Sigmoid colon (tissue), 7 donors: ENCODE measurements around the gene IQSEC3. TPM values are rescaled to one million over a fixed set of nuclear protein-coding genes. Genes with fewer than 3 reads are reported as not detected.

Experiments used
- DNase-seq: peaks from one replicate; pipeline ENCODE4 v3.0.0-alpha.2; 2019
- H3K27ac ChIP-seq, 4 donors: fragments of 200-600 bp; sonication (generic); one replicate each; pipeline ENCODE4 v1.5.1; 2016 to 2019; ENCODE audit warnings: mild to moderate bottlenecking in 1 of 4
- H3K27me3 ChIP-seq, 3 donors: fragments of 200-600 bp; sonication (generic); one replicate each; pipeline ENCODE4 v1.5.1; 2019; ENCODE audit warnings: mild to moderate bottlenecking in 1 of 3
- H3K36me3 ChIP-seq, 4 donors: fragments of 200-600 bp; sonication (generic); one replicate each; pipeline ENCODE4 v1.5.1; 2016 to 2019
- H3K4me1 ChIP-seq, 4 donors: fragments of 200-600 bp; sonication (generic); one replicate each; pipeline ENCODE4 v1.5.1; 2017 to 2019
- H3K4me3 ChIP-seq, 4 donors: fragments of 200-600 bp; sonication (generic); one replicate each; pipeline ENCODE4 v1.5.1; 2017 to 2019; ENCODE audit warnings: mild to moderate bottlenecking in 2 of 4, moderate library complexity in 1 of 4
- H3K9me3 ChIP-seq, 4 donors: fragments of 200-600 bp in 3 of 4; sonication (generic) in 3 of 4; one replicate each; pipeline versions ENCODE4 v1.5.1 to v1.6.1; 2013 to 2019
- CTCF ChIP-seq, 4 experiments: fragments of 450-650 bp in 3 of 4; fragments of 200-600 bp in 1 of 4; IDR thresholded peaks; one replicate each; pipeline ENCODE4 v1.5.1; 2016 to 2019; ENCODE audit warnings: antibody characterized with exemption in 4 of 4, mild to moderate bottlenecking in 3 of 4, moderate library complexity in 2 of 4
- EP300 ChIP-seq, 4 donors: sonication (generic); formaldehyde crosslinking; IDR thresholded peaks; one replicate each; pipeline ENCODE4 v1.6.1; 2017; ENCODE audit warnings: antibody characterized with exemption in 4 of 4
- POLR2A ChIP-seq, 2 donors: fragments of 450-650 bp; IDR thresholded peaks; one replicate each; pipeline ENCODE4 v1.6.1; 2016; ENCODE audit warnings: antibody characterized with exemption in 2 of 2, mild to moderate bottlenecking in 2 of 2, moderate library complexity in 2 of 2
- POLR2AphosphoS5 ChIP-seq, 4 donors: sonication (generic); formaldehyde crosslinking; IDR thresholded peaks; one replicate each; pipeline ENCODE4 v1.6.1; 2017; ENCODE audit warnings: antibody characterized with exemption in 4 of 4
- WGBS, 2 donors: extraction: QIAGEN DNeasy Blood & Tissue Kit; methylation state at CpG; one replicate each; pipeline ENCODE4 v1.1.7; 2013; 5-methylcytosine and 5-hydroxymethylcytosine counted together
- intact Hi-C: fragments of 100-400 bp; cut with DNase I; formaldehyde crosslinking; loops from one replicate; pipeline ENCODE4 v1.15.1; 2023
- polyA plus RNA-seq, 3 donors: library from polyadenylated mRNA; stranded (reverse); fragments of 200-250 nt; gene quantifications; one replicate each; pipeline ENCODE4 v1.2.3, GENCODE V29; 2013
- total RNA-seq, 4 donors: library from RNA; depleted of rRNA; stranded (reverse); fragments of >200 nt; gene quantifications; one replicate each; pipeline ENCODE4 v1.1.0, GENCODE V29; 2016
- donor health status: healthy with polysubstance abuse.
- donor health status: Bipolar disorder and iron deficiency.
- donor health status: healthy.

The IQSEC3 gene
- total and polyA plus RNA-seq, 7 donors: under 0.01 to 2.2 (median 0.54) TPM; not detected in 1

- no peaks in the 10 kb centered on the region for H3K36me3 ChIP-seq
- peaks cover 0 to 3% (median 0%) of the 10 kb centered on the region in 3 donors for H3K27me3 ChIP-seq
- no peak overlapping the region for H3K4me3 ChIP-seq
- TF ChIP-seq EP300 (IDR thresholded peaks at IDR 0.05): no peak
- no peak for TF ChIP-seq POLR2A (IDR thresholded peaks at IDR 0.05)
- TF ChIP-seq CTCF (IDR thresholded peaks at IDR 0.05): no peak
- no peak for TF ChIP-seq POLR2AphosphoS5 (IDR thresholded peaks at IDR 0.05)
- intact Hi-C loops: no loop called here
- DNase-seq: no peak
- no peak overlapping the region for H3K27ac ChIP-seq
- H3K4me1 ChIP-seq: no peaks in the 10 kb centered on the region
- no peaks in the 10 kb centered on the region for H3K9me3 ChIP-seq
- 86 to 90% methylated on average over 7 of the region's 7 CpGs for WGBS, 2 donors
These were observed 160.8 kb downstream of the IQSEC3 start for GRCh38 chr12:227286-227915.

Other genes with a start within 250 kb of the IQSEC3 start
- gene SLC6A12, start 147.4 kb downstream of the IQSEC3 start, total RNA-seq: 1 to 10 TPM in 1 of 4 donors, under 1 TPM in 1, not detected in 2; 0.28 to 2.1 TPM
- 1 to 10 TPM in 2 of 3 donors, under 1 TPM in 1; 0.48 to 4.2 (median 4.2) TPM for gene SLC6A12, start 147.4 kb downstream of the IQSEC3 start, polyA plus RNA-seq
- under 1 TPM in 1 of 4 donors, not detected in 3; 0.55 TPM for gene SLC6A13, start 196.1 kb downstream of the IQSEC3 start, total RNA-seq
- under 1 TPM in 1 of 3 donors, not detected in 2; 0.10 TPM for gene SLC6A13, start 196.1 kb downstream of the IQSEC3 start, polyA plus RNA-seq